Transverse colon (tissue), 4 donors: ENCODE results near the gene PAF1. TPM values are rescaled to one million over a fixed set of nuclear protein-coding genes. Genes with fewer than 3 reads are reported as not detected.

ENCODE experiments used
- DNase-seq: peaks from one replicate; pipeline ENCODE4 v3.0.0-alpha.2; 2019
- H3K27ac ChIP-seq, 4 donors: fragments of 200-600 bp; sonication (generic); 2 replicates each; pipeline ENCODE4 v1.5.1; 2016 to 2018; ENCODE audit warnings: inconsistent platforms in 4 of 4
- H3K27me3 ChIP-seq: fragments of 200-600 bp; sonication (generic); 2 replicates; pipeline ENCODE4 v1.5.1; 2017; ENCODE audit warnings: inconsistent platforms
- H3K36me3 ChIP-seq, 4 donors: fragments of 200-600 bp; sonication (generic); 2 replicates each; pipeline ENCODE4 v1.5.1; 2017 to 2019; ENCODE audit warnings: inconsistent platforms in 4 of 4
- H3K4me1 ChIP-seq, 4 donors: fragments of 200-600 bp; sonication (generic); 2 replicates each; pipeline ENCODE4 v1.5.1; 2017 to 2020; ENCODE audit warnings: inconsistent platforms in 4 of 4
- H3K4me3 ChIP-seq, 4 donors: fragments of 200-600 bp; sonication (generic); 1 replicate in 1 of 4; 2 replicates in 3 of 4; pipeline versions ENCODE4 v1.5.1 to v1.6.1; 2017 to 2019; ENCODE audit warnings: inconsistent platforms in 4 of 4
- H3K9me3 ChIP-seq, 2 donors: fragments of 200-600 bp; sonication (generic); 2 replicates each; pipeline ENCODE4 v1.5.1; 2017 to 2019; ENCODE audit warnings: inconsistent platforms in 2 of 2
- CTCF ChIP-seq, 5 experiments: fragments of 200-600 bp in 3 of 5; fragments of 450-650 bp in 2 of 5; sonication (generic) in 3 of 5; IDR thresholded peaks; 1 replicate in 2 of 5; 2 replicates in 3 of 5; pipeline ENCODE4 v1.5.1; 2016 to 2017; ENCODE audit warnings: antibody characterized with exemption in 5 of 5, inconsistent platforms in 3 of 5, mild to moderate bottlenecking in 2 of 5, moderate library complexity in 1 of 5
- EP300 ChIP-seq: sonication (generic); formaldehyde crosslinking; IDR thresholded peaks from one replicate; pipeline ENCODE4 v1.6.1; 2017; ENCODE audit warnings: antibody characterized with exemption, low read depth
- POLR2A ChIP-seq: fragments of 450-650 bp; IDR thresholded peaks from one replicate; pipeline ENCODE4 v1.6.1; 2016; ENCODE audit warnings: antibody characterized with exemption, mild to moderate bottlenecking, moderate library complexity
- POLR2AphosphoS5 ChIP-seq, 3 donors: sonication (generic); formaldehyde crosslinking; IDR thresholded peaks; one replicate each; pipeline ENCODE4 v1.6.1; 2016; ENCODE audit warnings: antibody characterized with exemption in 3 of 3
- WGBS, 2 donors: methylation state at CpG; one replicate each; pipeline ENCODE4 v1.1.5; 2018; ENCODE audit warnings: low coverage in 1 of 2; 5-methylcytosine and 5-hydroxymethylcytosine counted together
- in situ Hi-C, 4 donors: fragments of 200-750 bp; cut with MboI; loops; one replicate each; pipeline versions ENCODE4 v1.15.0 to v1.15.1; 2017; ENCODE audit warnings: low sequenced_read_pairs in 3 of 4, low pct_ligation_motif_present in 1 of 4, low pct_unique_long_range_greater_than_20kb in 1 of 4
- intact Hi-C: fragments of 100-400 bp; cut with DNase I; formaldehyde crosslinking; loops from one replicate; pipeline ENCODE4 v1.15.1; 2023; ENCODE audit warnings: low total_unique reads
- total RNA-seq, 4 donors: library from RNA; depleted of rRNA; stranded (reverse); fragments of >200 nt; gene quantifications; one replicate each; pipeline ENCODE4 v1.1.0, GENCODE V29; 2016

PAF1 gene
- total RNA-seq, 4 donors from 2014 or later: 37.8 to 71.2 (median 43.0) TPM

GRCh38 chr19:39411081-39411831 lies 20.4 kb upstream of the PAF1 start:
- Histone ChIP-seq H3K4me3 (peak overlapping the region in 3 of 4 donors; percentile 66 to 86 (median 83)), H3K27ac (peak overlapping the region; percentile 98 to 100 (median 99)), H3K9me3 (no peaks in the 10 kb centered on the region), H3K36me3 (peaks cover 0 to 14% (median 8%) of the 10 kb centered on the region in 4 donors), H3K4me1 (peaks cover 11 to 54% (median 39%) of the 10 kb centered on the region in 4 donors), H3K27me3 (peaks cover 17% of the 10 kb centered on the region)
- intact Hi-C loops (no loop called here), in situ Hi-C loops (no loop called here)
- DNase-seq: peak; percentile 86
- TF ChIP-seq EP300: no peak
- TF ChIP-seq CTCF (IDR thresholded peaks at IDR 0.05): no peak
- TF ChIP-seq POLR2A: peak; percentile 87
- peak; percentile 81 to 97 (median 95) for TF ChIP-seq POLR2AphosphoS5 (IDR thresholded peaks at IDR 0.05)
- 6 to 14% methylated on average over 6 to 9 of the region's 9 CpGs for WGBS, 2 donors

GRCh38 chr19:39410831-39411080 lies 19.9 kb upstream of the PAF1 start:
- H3K4me3 ChIP-seq: peak overlapping the region in 3 of 4 donors; percentile 66 to 86 (median 83)
- TF ChIP-seq POLR2AphosphoS5 (IDR thresholded peaks at IDR 0.05): no peak
- TF ChIP-seq CTCF (IDR thresholded peaks at IDR 0.05): no peak
- no peak for TF ChIP-seq POLR2A
- no peak for TF ChIP-seq EP300
- no peaks in the 10 kb centered on the region for H3K9me3 ChIP-seq
- 47% methylated on average over 1 of the region's 1 CpG; no CpG with 5 or more reads in 1 of the 2 donors for WGBS, 2 donors
- no peak for DNase-seq
- H3K27me3 ChIP-seq: peaks cover 17% of the 10 kb centered on the region
- H3K36me3 ChIP-seq: peaks cover 0 to 14% (median 8%) of the 10 kb centered on the region in 4 donors
- H3K4me1 ChIP-seq: peaks cover 11 to 55% (median 43%) of the 10 kb centered on the region in 4 donors
- in situ Hi-C loops (no loop called here), intact Hi-C loops (no loop called here)
- peak overlapping the region; percentile 98 to 100 (median 99) for H3K27ac ChIP-seq

- Histone ChIP-seq H3K4me3 (peak overlapping the region; percentile 66 to 86 (median 84)), H3K4me1 (peaks cover 15 to 53% (median 46%) of the 10 kb centered on the region in 4 donors), H3K27ac (peak overlapping the region; percentile 98 to 100 (median 99)), H3K36me3 (peaks cover 0 to 14% (median 8%) of the 10 kb centered on the region in 4 donors), H3K9me3 (no peaks in the 10 kb centered on the region), H3K27me3 (peaks cover 17% of the 10 kb centered on the region)
- in situ Hi-C loops: no loop called here
- TF ChIP-seq POLR2AphosphoS5 (IDR thresholded peaks at IDR 0.05) (peak; percentile 53 to 92 (median 79)), CTCF (IDR thresholded peaks at IDR 0.05) (no peak), POLR2A (peak; percentile 94), EP300 (peak; percentile 62)
- peak; percentile 85 for DNase-seq
- intact Hi-C loops: no loop called here
- WGBS, 2 donors: 1 to 5% methylated on average over 13 to 24 of the region's 35 CpGs
Observed at GRCh38 chr19:39410017-39410830, 19.3 kb upstream of the PAF1 start.
